GM18951 (cell line): ENCODE results near the gene TBPL1.

Experiments used
- POLR2A ChIP-seq: IDR thresholded peaks from 4 replicates; pipeline ENCODE4 v1.6.1; 2011; ENCODE audit warnings: mild to moderate bottlenecking; ENCODE audit not compliant: insufficient read length, insufficient read depth; ENCODE audit errors: extremely low read depth
- in situ Hi-C: fragments of 300-500 bp; cut with MboI; formaldehyde crosslinking; loops from one replicate; pipeline ENCODE4 v1.12.0; 2022; ENCODE audit warnings: low sequenced_read_pairs, mixed read lengths, inconsistent platforms; ENCODE audit not compliant: unreplicated experiment

The TBPL1 gene

DNA sequence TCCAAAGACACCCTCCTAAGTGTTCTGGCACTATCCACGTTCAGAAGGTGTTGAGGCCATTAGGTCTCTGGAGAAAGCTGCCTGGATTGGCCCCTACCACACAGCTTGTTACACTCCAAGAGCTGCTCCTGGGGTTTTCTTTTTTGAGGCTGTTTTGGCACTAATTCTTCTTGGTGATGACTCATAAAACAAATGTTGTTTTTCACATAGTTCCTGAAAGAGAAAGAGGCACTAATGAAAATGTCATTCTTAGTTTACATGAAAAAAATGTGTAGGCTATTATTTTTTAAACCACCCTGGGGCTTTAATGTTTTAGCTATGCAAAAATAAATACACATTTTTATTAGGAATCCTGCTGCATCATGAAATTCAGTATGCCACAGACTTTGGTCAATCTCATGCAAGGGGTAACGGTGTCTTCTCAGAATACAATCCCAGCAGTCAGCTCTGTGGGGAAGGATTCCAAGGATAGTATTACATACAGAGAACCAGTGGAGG is 38.1 kb downstream of the TBPL1 start:
- no peak for TF ChIP-seq POLR2A
- in situ Hi-C loops, result no loop called here

- in situ Hi-C loops, result no loop called here
- TF ChIP-seq POLR2A, result no peak
These were observed 40.1 kb downstream of the TBPL1 start for GRCh38 chr6:133992992-133993680.

DNA sequence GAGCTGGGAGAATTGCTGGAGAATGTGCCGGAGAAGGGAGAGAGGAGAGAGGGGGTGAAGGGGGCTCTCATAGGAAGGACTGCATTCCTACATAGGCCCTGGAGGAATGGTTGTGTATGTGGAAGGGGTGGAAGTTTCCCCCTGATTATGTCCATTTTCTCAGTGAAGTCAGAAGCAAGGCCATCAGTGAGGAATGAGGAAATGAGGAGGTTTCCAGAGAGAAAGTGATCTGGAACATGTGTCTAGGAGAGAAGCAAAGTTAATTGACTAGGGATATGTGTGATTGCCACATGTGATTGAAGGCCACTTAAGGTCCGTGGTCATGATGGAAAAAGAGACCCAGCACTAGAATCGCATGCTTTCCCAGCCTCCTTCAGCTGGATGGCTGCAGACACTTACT is 42.3 kb downstream of the TBPL1 start:
- no peak for TF ChIP-seq POLR2A
- in situ Hi-C loops, result no loop called here

- in situ Hi-C loops, result no loop called here
- no peak for TF ChIP-seq POLR2A
These were observed 42.7 kb downstream of the TBPL1 start for GRCh38 chr6:133995758-133996157.

DNA sequence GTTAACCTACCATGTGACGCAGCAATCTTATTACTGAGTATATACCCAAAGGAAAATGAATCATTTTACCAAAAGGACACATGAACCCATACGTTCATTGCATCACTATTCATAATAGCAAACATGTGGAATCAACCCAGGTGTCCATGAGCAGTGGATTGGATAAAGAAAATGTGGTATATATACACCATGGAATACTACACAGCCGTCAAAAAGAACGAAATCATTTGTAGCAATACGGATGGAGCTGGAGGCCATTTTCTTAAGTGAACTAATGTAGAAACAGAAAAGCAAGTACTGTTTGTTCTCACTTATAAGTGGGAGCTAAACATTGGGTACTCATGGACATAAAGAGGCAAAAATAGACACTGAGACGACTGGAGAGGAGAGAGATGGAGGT is 44.2 kb downstream of the TBPL1 start:
- no peak for TF ChIP-seq POLR2A
- in situ Hi-C loops, result no loop called here

DNA sequence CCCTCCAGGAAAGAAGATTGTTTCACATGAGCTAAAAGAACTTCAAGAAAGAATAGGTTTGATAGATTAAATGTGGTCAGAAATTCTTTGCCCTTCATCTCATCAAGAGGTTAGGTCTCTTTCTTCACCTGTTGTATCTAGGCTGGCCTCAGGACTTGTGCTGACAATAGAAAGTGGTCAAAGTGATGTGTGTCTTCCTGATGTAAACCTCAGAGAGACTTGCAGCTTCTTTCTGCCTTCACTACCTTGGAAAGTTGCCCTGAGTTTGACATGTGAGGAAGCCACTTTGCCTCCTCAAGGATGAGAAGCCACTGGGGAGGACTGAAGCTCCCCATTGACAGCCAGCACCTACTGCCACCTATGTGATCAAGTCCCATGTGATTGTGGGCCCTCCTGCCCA is 46.3 kb downstream of the TBPL1 start:
- TF ChIP-seq POLR2A, result no peak
- in situ Hi-C loops, result no loop called here

- in situ Hi-C loops, result no loop called here
- no peak for TF ChIP-seq POLR2A
These were observed 47.4 kb downstream of the TBPL1 start for GRCh38 chr6:134000443-134000842.

DNA sequence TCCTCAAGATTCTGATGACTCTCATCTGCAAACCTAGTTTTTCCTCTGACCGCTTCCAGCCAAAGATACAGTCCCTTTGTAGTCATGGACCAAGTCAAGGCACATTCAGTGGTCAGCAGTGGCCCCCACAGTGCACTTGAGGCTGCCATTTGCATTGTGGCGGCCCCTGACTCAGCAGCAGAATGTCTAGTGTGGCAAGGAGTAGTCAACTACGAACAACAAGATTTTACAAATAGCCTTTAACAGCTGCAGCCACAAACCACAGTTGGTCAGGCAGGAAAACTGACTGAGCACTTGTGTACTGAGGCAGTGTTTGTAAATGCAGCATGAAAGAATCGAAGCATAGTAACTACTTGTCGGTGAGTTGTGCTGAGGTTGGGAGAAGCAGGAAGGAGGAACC is 49.8 kb downstream of the TBPL1 start:
- in situ Hi-C loops, result no loop called here
- TF ChIP-seq POLR2A, result no peak

DNA sequence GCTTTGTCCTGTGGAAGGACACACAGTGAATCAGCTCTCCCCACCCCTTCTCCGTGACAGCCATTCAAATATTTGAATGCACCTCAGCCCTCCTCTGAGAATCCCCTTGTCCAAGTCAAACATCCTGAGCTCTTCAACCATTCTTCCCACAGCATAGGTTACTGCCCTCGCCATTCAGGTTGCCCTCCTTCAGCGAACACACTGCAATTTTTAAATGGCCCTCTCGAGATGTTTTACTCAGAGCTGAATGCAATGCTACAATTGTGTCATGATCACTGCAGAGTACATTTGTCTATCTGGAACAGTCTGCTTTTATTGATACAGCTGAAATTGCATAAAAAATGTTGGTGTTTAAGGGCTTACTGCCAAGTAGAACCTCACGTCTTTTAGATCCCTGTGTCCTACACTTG is 50.5 kb downstream of the TBPL1 start:
- no peak for TF ChIP-seq POLR2A
- in situ Hi-C loops, result no loop called here

DNA sequence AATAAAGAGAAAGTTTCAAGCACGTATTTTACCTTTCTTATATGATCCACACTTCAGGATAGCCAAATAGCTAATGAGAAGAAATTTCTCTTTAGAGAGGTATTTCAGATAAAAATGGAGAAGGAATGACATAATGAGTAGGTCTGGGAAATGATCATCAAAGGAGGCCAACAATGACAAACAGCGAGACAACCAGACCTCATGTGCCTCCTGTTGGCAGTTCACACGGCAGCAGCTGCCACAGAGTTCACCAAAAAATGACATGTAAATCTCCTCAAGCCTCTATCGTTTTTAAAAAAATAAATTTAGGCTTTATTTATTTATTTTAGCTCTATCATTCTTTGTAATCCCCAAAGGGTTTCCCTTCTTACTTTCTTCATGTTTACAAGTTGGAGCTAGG is 51.7 kb downstream of the TBPL1 start:
- in situ Hi-C loops, result no loop called here
- no peak for TF ChIP-seq POLR2A

- in situ Hi-C loops, result no loop called here
- no peak for TF ChIP-seq POLR2A
These were observed 52.8 kb downstream of the TBPL1 start for GRCh38 chr6:134005800-134006199.

- no peak for TF ChIP-seq POLR2A
- in situ Hi-C loops, result no loop called here
These were observed 54.1 kb downstream of the TBPL1 start for GRCh38 chr6:134007077-134007476.

GRCh38 chr6:134009876-134010275 is 56.9 kb downstream of the TBPL1 start:
- no peak for TF ChIP-seq POLR2A
- in situ Hi-C loops, result no loop called here

- TF ChIP-seq POLR2A, result no peak
- in situ Hi-C loops, result no loop called here
These were observed 57.4 kb downstream of the TBPL1 start for GRCh38 chr6:134010400-134010799.
